ENCODE measurements around the gene CCNJL.

The CCNJL gene

GRCh38 chr5:160330212-160330611, 17.8 kb upstream of the CCNJL start:
- DNase-seq = no peak

- DNase-seq = no peak
These were observed 15.5 kb upstream of the CCNJL start for GRCh38 chr5:160327818-160328217.

GRCh38 chr5:160326981-160327380, 14.6 kb upstream of the CCNJL start:
- DNase-seq = no peak

- DNase-seq = no peak
These were observed 13.4 kb upstream of the CCNJL start for GRCh38 chr5:160325716-160326115.

GRCh38 chr5:160324886-160325285, 12.5 kb upstream of the CCNJL start:
- no peak for DNase-seq

GRCh38 chr5:160318409-160318808, 6.0 kb upstream of the CCNJL start:
- no peak for DNase-seq

- DNase-seq = no peak
These were observed 5.1 kb upstream of the CCNJL start for GRCh38 chr5:160317434-160317833.

GRCh38 chr5:160315968-160316367, 3.6 kb upstream of the CCNJL start:
- DNase-seq = no peak

- no peak for DNase-seq
These were observed 780 bp upstream of the CCNJL start for GRCh38 chr5:160312960-160313727.

- no peak for DNase-seq
These were observed 752 bp downstream of the CCNJL start for GRCh38 chr5:160311491-160312133.

GRCh38 chr5:160310552-160311295, 1.6 kb downstream of the CCNJL start:
- no peak for DNase-seq

GRCh38 chr5:160310140-160310539, 2.2 kb downstream of the CCNJL start:
- no peak for DNase-seq

- DNase-seq = no peak
These were observed 5.7 kb downstream of the CCNJL start for GRCh38 chr5:160306696-160307095.

- no peak for DNase-seq
These were observed 7.0 kb downstream of the CCNJL start for GRCh38 chr5:160305319-160305718.

- DNase-seq = no peak
These were observed 8.7 kb downstream of the CCNJL start for GRCh38 chr5:160303690-160304089.

GRCh38 chr5:160298189-160298588, 14.2 kb downstream of the CCNJL start:
- no peak for DNase-seq

GRCh38 chr5:160297776-160298175, 14.6 kb downstream of the CCNJL start:
- DNase-seq = no peak

GRCh38 chr5:160297004-160297403, 15.4 kb downstream of the CCNJL start:
- no peak for DNase-seq

GRCh38 chr5:160296496-160296895, 15.9 kb downstream of the CCNJL start:
- DNase-seq = no peak

GRCh38 chr5:160293901-160294561, 18.3 kb downstream of the CCNJL start:
- DNase-seq = no peak

- DNase-seq = no peak
These were observed 19.0 kb downstream of the CCNJL start for GRCh38 chr5:160293386-160293785.

- no peak for DNase-seq
These were observed 20.9 kb downstream of the CCNJL start for GRCh38 chr5:160291467-160291866.

- no peak for DNase-seq
These were observed 21.6 kb downstream of the CCNJL start for GRCh38 chr5:160290751-160291150.

Data from activated T-cell treated with anti-CD3 and anti-CD28 coated beads for 4 hours (primary cell).